Large intestine (tissue), 3 donors: ENCODE data around the gene LRRC3. TPM values are rescaled to one million over a fixed set of nuclear protein-coding genes. Genes with fewer than 3 reads are reported as not detected.
"Not testable (repeated sequence)": the region's sequence is repeated elsewhere in the genome, so short reads cannot be mapped to it uniquely, and the experiment has no call there.

Experiments
- DNase-seq, 2 donors: peaks; one replicate each; pipeline versions ENCODE4 v3.0.0 to v3.0.0-alpha.2; 2013
- H3K27ac ChIP-seq: one replicate; pipeline ENCODE4 v1.5.1; 2013; ENCODE audit warnings: low read length
- H3K27me3 ChIP-seq: 2 replicates; pipeline ENCODE4 v1.6.1; 2013; ENCODE audit warnings: low read length; ENCODE audit not compliant: control insufficient read depth, insufficient read depth
- H3K36me3 ChIP-seq: 2 replicates; pipeline ENCODE4 v1.6.1; 2013; ENCODE audit warnings: low read length; ENCODE audit not compliant: control insufficient read depth, insufficient read depth
- H3K4me1 ChIP-seq: one replicate; pipeline ENCODE4 v1.6.1; 2013; ENCODE audit warnings: low read length; ENCODE audit not compliant: control insufficient read depth, insufficient read depth
- H3K4me3 ChIP-seq: one replicate; pipeline ENCODE4 v1.5.1; 2013; ENCODE audit warnings: low read length
- H3K9me3 ChIP-seq: one replicate; pipeline ENCODE4 v1.6.1; 2013; ENCODE audit warnings: mild to moderate bottlenecking, low read depth, low read length, moderate library complexity; ENCODE audit not compliant: control insufficient read depth
- WGBS: methylation state at CpG from one replicate; pipeline ENCODE4 v1.1.5; 2013; ENCODE audit warnings: low lambda C conversion rate; ENCODE audit not compliant: insufficient coverage; 5-methylcytosine and 5-hydroxymethylcytosine counted together
- polyA plus RNA-seq: library from polyadenylated mRNA; unstranded; fragments of 120-200 nt; gene quantifications from one replicate; pipeline ENCODE4 v1.2.1, GENCODE V29; 2013

The LRRC3 gene
- polyA plus RNA-seq, 1 donor, result 18.8 TPM

DNA sequence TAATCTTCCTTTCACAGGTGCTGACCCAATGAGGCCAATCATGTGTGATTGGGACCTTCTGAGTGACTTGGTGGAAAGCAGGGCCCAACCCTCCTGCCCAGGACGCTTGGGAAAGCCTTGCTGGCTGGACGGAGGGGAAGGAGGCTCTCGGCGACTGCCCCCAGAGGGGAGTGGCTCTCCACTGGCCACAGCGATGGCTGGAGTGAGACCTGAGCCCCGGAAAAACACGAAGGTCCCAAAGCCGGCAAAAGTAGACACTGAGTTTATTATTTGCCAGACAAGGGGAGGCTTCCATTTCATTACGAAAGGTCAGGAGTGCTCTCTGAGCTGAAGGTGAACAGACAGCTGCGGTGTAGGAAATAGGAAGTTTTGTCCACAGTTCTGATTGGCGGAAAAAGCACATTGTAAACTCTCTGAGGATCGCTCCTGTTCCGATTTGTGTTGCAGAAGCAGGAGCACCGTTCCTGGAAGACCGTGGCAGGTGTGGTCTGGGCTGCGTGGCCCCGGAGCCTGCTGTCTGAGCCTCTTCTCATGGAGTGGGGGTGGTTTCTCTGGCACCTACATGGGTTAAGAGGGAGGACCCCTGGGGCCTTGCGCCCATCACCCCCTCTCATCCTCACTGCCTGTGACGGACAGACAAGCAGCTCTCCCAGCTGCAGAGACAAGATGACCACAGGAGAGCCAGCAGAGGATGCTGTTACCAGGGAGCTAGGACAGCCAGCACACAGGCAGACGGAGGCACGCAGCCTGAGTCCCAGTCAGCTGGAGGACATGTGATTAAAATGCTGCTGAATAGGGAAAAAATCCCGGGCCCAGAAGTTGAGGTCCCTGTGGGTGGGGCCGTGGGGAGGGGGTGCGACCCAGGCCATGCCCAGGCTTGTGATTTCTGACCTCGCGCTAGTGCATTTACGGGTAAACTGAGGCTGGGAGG, 43.2 kb downstream of the LRRC3 start:
- Histone ChIP-seq H3K36me3 (no peaks in the 10 kb centered on the region), H3K4me1 (peaks cover 13% of the 10 kb centered on the region), H3K27ac (peak overlapping the region; percentile 38), H3K27me3 (no peaks in the 10 kb centered on the region), H3K9me3 (peaks cover 9% of the 10 kb centered on the region), H3K4me3 (no peak overlapping the region)
- WGBS, result 60% methylated on average over 2 of the region's 27 CpGs
- no peak for DNase-seq

DNA sequence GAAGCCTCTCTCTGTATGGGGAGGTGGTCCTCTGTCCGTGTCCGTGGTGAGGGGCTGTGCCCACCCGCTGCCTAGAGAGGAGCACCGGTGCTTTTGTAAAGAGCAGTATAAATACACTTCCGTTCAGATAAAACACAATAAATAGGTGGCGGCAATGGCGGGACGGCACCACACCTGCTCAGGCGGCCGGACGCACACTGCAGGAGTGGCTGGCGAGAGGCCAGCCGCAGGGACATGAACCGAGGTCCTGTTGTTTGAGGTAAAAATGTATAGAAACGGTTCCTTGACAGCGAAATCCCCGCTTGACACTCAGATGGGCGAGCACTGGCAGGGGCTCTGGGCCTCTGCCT, 43.9 kb downstream of the LRRC3 start:
- Histone ChIP-seq H3K36me3 (no peaks in the 10 kb centered on the region), H3K9me3 (peaks cover 9% of the 10 kb centered on the region), H3K4me3 (no peak overlapping the region), H3K27ac (no peak overlapping the region), H3K27me3 (no peaks in the 10 kb centered on the region), H3K4me1 (peaks cover 13% of the 10 kb centered on the region)
- DNase-seq, result no peak
- no CpG with 5 or more reads among the region's 18 CpGs for WGBS

DNA sequence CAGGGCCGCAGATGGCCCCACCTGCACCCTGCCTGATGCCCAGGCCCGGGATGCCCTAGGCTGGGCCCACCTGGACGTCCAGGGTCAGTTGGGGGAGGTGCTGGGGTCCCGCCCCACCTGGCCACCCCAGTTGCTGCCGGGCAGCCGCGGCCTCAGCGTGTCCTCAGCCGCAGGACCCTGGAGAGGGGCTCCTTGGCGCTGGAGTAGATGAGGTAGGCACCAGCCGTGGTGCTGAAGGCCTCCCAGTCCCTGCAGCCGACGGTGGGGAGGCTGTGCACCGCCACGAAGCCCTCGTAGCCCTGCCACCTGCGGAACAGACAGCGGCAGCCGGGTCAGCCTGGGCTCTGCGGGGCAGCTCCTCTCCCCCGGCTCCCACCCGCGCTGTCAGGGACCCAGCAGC, 44.3 kb downstream of the LRRC3 start:
- WGBS, result no CpG with 5 or more reads among the region's 23 CpGs
- Histone ChIP-seq H3K4me3 (no peak overlapping the region), H3K4me1 (peaks cover 13% of the 10 kb centered on the region), H3K9me3 (peaks cover 9% of the 10 kb centered on the region), H3K36me3 (no peaks in the 10 kb centered on the region), H3K27me3 (no peaks in the 10 kb centered on the region), H3K27ac (no peak overlapping the region)
- no peak for DNase-seq

DNA sequence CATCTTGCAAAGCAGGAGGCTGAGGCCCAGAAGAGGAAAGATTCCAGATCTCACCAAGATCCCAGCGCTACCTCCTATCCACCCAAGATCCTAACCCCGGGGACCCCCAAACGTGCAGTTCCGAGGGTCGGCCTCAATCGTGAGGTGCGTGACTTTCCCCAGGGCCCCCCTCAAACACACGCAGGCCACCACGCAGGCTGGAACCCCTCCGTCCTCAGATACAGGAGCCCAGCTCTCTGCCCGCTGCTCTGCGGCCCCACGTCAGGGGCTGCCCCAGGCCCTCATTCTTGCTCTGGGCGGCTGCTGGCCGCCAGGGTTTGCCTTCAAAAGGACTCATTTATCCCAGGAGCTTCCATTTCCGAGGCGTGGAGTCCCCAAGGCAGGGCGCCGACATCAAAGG, 44.8 kb downstream of the LRRC3 start:
- Histone ChIP-seq H3K4me1 (peaks cover 13% of the 10 kb centered on the region), H3K9me3 (peaks cover 9% of the 10 kb centered on the region), H3K4me3 (no peak overlapping the region), H3K36me3 (no peaks in the 10 kb centered on the region), H3K27ac (no peak overlapping the region), H3K27me3 (no peaks in the 10 kb centered on the region)
- no CpG with 5 or more reads among the region's 19 CpGs for WGBS
- DNase-seq, result no peak

DNA sequence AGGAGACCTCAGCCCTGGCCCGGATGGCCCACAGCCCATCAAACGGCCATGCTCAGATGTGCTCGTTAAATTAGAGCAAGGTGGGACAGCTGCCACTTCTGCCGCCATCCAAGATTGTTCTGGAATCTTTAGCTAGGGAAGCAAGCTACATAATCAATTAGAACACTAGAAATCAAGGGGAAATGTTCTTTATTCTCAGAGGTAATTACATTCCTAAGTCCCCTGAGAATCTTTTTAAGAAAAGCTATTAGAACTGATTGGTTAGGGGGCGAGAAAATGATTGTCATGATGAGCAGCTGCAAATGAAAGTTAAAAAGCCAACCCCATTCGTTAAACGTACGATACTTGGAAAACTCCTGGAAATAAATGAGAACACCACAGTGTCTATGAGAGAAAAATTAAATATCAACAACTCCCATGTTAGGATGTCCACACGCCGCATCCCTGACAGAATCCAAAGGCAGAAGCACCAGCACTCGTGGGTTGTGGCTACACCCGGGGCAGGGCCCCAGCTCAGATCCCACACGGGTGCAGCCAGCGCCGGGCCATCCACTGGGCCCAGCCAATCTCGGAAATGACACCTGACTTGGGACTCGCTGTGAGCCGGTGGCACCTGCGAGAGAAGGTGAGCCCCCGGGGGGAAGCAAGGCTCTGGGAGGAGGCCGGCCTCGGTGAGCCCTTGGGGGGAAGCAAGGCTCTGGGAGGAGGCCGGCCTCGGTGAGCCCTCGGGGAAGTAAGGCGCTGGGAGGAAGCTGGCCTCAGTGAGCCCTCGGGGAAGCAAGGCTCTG, 47.1 kb downstream of the LRRC3 start:
- no peak for DNase-seq
- Histone ChIP-seq H3K9me3 (peaks cover 9% of the 10 kb centered on the region), H3K4me3 (no peak overlapping the region), H3K27ac (no peak overlapping the region), H3K4me1 (peaks cover 10% of the 10 kb centered on the region), H3K27me3 (no peaks in the 10 kb centered on the region), H3K36me3 (no peaks in the 10 kb centered on the region)
- 100% methylated on average over 1 of the region's 27 CpGs for WGBS

DNA sequence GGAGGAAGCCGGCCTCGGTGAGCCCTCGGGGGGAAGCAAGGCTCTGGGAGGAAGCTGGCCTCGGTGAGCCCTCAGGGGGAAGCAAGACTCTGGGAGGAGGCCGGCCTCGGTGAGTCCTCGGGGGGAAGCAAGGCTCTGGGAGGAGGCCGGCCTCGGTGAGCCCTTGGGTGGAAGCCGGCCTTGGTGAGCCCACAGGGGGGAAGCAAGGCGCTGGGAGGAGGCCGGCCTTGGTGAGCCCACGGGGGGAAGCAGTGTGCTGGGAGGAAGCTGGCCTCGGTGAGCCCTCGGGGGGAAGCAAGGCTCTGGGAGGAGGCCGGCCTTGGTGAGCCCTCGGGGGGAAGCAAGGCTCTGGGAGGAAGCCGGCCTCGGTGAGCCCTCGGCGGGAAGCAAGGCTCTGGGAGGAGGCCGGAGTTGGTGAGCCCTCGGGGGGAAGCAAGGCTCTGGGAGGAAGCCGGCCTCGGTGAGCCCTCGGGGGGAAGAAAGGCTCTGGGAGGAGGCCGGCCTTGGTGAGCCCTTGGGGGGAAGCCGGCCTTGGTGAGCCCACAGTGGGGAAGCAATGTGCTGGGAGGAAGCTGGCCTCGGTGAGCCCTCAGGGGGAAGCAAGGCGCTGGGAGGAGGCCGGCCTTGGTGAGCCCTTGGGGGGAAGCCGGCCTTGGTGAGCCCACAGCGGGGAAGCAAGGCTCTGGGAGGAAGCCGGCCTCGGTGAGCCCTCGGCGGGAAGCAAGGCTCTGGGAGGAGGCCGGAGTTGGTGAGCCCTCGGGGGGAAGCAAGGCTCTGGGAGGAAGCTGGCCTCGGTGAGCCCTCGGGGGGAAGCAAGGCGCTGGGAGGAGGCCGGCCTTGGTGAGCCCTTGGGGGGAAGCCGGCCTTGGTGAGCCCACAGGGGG, 47.9 kb downstream of the LRRC3 start:
- not testable (repeated sequence) for DNase-seq, H3K4me1 ChIP-seq, H3K4me3 ChIP-seq, H3K36me3 ChIP-seq, H3K27ac ChIP-seq, H3K9me3 ChIP-seq, H3K27me3 ChIP-seq
- WGBS, result no CpG with 5 or more reads among the region's 44 CpGs

DNA sequence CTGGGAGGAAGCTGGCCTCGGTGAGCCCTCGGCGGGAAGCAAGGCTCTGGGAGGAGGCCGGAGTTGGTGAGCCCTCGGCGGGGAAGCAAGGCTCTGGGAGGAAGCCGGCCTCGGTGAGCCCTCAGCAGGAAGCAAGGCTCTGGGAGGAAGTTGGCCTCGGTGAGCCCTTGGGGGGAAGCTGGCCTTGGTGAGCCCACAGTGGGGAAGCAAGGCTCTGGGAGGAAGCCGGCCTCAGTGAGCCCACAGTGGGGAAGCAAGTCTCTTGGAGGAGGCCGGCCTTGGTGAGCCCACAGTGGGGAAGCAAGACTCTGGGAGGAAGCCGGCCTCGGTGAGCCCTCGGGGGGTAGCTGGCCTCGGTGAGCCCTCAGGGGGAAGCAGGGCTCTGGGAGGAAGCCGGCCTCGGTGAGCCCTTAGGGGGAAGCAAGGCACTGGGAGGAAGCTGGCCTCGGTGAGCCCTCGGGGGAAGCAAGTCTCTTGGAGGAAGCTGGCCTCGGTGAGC, 48.6 kb downstream of the LRRC3 start:
- Histone ChIP-seq H3K36me3 (no peaks in the 10 kb centered on the region), H3K27me3 (no peaks in the 10 kb centered on the region), H3K27ac (no peak overlapping the region), H3K4me3 (no peak overlapping the region), H3K4me1 (peaks cover 1% of the 10 kb centered on the region), H3K9me3 (peaks cover 9% of the 10 kb centered on the region)
- no peak for DNase-seq
- no CpG with 5 or more reads among the region's 20 CpGs for WGBS

DNA sequence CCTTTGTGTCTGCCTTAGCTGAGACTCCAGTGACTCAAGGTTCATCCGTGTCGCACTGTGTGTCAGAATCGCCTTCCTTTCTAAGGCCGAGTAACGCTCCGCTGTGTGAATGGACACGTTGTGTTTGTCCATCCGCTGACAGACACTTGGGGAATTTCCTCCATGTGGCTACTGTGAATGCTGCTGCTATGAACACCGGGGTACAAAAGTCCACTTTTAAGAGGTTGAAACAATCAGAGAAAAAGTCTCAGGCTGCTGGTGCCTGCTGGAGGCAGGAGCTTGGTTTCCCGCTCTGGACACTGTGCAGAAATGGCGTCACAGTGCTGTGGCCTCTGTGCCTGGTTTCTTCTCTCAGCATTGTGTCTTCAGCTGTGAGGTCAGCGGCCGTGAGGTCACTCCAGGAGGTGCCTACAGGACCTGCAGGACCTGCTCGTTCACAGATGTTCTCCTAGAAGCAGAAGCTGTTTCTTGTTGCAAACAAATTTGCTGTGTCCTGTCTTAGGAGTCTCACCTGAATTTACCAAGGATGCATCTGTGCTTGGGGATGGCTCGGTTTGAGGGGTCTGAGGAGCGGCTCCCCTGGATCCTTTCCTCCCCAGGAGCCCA, 50.5 kb downstream of the LRRC3 start:
- WGBS, result no CpG with 5 or more reads among the region's 16 CpGs
- no peaks in the 10 kb centered on the region for H3K27me3 ChIP-seq
- H3K9me3 ChIP-seq, result no peaks in the 10 kb centered on the region
- peak; percentile 16 to 60 for DNase-seq
- no peaks in the 10 kb centered on the region for H3K36me3 ChIP-seq
- no peak overlapping the region for H3K27ac ChIP-seq
- H3K4me3 ChIP-seq, result no peak overlapping the region
- H3K4me1 ChIP-seq, result peaks cover 7% of the 10 kb centered on the region

DNA sequence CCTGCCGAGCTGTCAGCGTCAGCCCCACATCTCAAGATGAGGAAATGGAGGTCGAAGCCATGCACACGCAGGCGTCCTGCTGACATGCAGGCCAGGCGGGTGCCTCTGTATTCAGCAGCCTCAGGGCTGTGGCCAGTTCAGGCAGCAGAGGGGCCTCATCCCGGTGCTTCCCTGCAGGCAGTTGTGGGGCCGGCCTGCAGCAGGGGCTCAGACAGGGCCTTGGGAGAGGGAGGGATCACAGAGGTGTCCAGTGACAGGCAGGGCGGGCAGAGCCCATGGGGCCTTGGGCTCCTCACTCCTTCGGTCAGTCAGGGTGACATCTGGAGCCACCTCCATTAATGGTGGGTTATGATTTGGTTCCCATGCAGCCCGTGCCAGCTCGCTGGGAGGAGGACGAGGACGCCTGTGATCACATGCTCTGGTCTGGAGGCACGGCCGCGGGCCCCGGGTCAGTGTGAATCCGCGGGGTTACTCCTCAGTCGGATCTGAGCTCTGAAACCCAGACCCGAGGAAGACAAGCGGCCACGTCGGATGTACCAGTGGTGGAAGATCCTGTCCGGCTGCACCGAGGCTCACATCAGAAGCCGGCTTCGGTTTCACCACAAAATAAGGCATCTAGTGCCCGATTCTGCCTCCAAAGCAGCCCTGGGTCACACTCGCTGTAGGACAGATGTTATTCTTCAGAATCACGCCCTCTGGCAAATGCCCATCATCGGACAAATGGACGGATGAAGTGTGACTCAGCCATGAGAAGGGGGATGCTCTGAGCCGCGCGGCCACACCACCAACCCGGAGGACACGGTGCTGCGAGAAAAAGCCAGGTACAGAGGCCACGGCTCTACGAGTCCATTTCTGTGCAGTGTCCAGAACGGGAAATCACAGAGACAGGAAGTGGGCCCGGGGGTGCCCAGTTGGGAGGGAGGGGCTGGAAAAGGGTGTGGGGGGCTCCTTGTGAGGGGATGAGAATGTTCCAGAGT, 51.3 kb downstream of the LRRC3 start:
- H3K4me3 ChIP-seq, result no peak overlapping the region
- no CpG with 5 or more reads among the region's 44 CpGs for WGBS
- H3K27me3 ChIP-seq, result no peaks in the 10 kb centered on the region
- H3K4me1 ChIP-seq, result peaks cover 7% of the 10 kb centered on the region
- DNase-seq, result no peak
- no peaks in the 10 kb centered on the region for H3K36me3 ChIP-seq
- H3K27ac ChIP-seq, result no peak overlapping the region
- no peaks in the 10 kb centered on the region for H3K9me3 ChIP-seq
